CD14-positive monocyte (primary cell): ENCODE data around the gene ACSM2B. TPM values are rescaled to one million over a fixed set of nuclear protein-coding genes. Genes with fewer than 3 reads are reported as not detected.
"Not testable (repeated sequence)": the region's sequence is repeated elsewhere in the genome, so short reads cannot be mapped to it uniquely, and the experiment has no call there.

Source experiments
- DNase-seq, 3 donors: peaks; one replicate each; pipeline ENCODE4 v3.0.0-alpha.2; 2011 to 2022
- H2AFZ ChIP-seq: 2 replicates; pipeline ENCODE4 v1.6.0; 2012; ENCODE audit warnings: mild to moderate bottlenecking, low read depth, low read length, inconsistent platforms; ENCODE audit not compliant: insufficient read depth, poor library complexity, severe bottlenecking
- H3K27ac ChIP-seq, 2 donors: 1 replicate in 1 of 2; 2 replicates in 1 of 2; pipeline ENCODE4 v1.5.1; 2012 to 2013; ENCODE audit warnings: low read length in 2 of 2, control low read depth in 1 of 2, inconsistent platforms in 1 of 2, low read depth in 1 of 2, mild to moderate bottlenecking in 1 of 2
- H3K27me3 ChIP-seq, 2 donors: one replicate each; pipeline versions ENCODE4 v1.6.0 to v1.6.1; 2011 to 2013; ENCODE audit warnings: low read length in 2 of 2; ENCODE audit not compliant: control insufficient read depth in 2 of 2, insufficient read depth in 2 of 2
- H3K36me3 ChIP-seq, 2 donors: replicated peaks in 1 of 2; 1 replicate in 1 of 2; 2 replicates in 1 of 2; pipeline versions ENCODE4 v1.5.1 to v1.6.1; 2012 to 2013; ENCODE audit warnings: low read length in 2 of 2, control low read depth in 1 of 2, inconsistent platforms in 1 of 2, mild to moderate bottlenecking in 1 of 2; ENCODE audit not compliant: insufficient read depth in 2 of 2, control insufficient read depth in 1 of 2
- H3K4me1 ChIP-seq, 2 donors: 1 replicate in 1 of 2; 2 replicates in 1 of 2; pipeline versions ENCODE4 v1.5.1 to v1.6.1; 2012 to 2013; ENCODE audit warnings: low read length in 2 of 2, control low read depth in 1 of 2, inconsistent platforms in 1 of 2, mild to moderate bottlenecking in 1 of 2, moderate library complexity in 1 of 2; ENCODE audit not compliant: insufficient read depth in 2 of 2, control insufficient read depth in 1 of 2
- H3K4me2 ChIP-seq: replicated peaks from 2 replicates; pipeline ENCODE3; 2012; ENCODE audit warnings: low read length, moderate library complexity, mild to moderate bottlenecking; ENCODE audit not compliant: poor library complexity, severe bottlenecking; ENCODE audit errors: extremely low read depth
- H3K4me3 ChIP-seq, 3 experiments: fragments of 200-600 bp in 1 of 3; sonication (generic) in 1 of 3; replicated peaks in 1 of 3; 1 replicate in 2 of 3; 2 replicates in 1 of 3; pipeline ENCODE4 v1.5.1; 2011 to 2013; ENCODE audit warnings: low read length in 3 of 3, mild to moderate bottlenecking in 3 of 3, control low read depth in 2 of 3, low read depth in 2 of 3, inconsistent platforms in 1 of 3, moderate library complexity in 1 of 3
- H3K79me2 ChIP-seq: 2 replicates; pipeline ENCODE4 v1.6.0; 2012; ENCODE audit warnings: mild to moderate bottlenecking, control low read depth, inconsistent platforms, low read length, moderate library complexity; ENCODE audit not compliant: insufficient read depth
- H3K9ac ChIP-seq: 2 replicates; pipeline ENCODE4 v1.6.0; 2017; ENCODE audit warnings: low read length, mild to moderate bottlenecking; ENCODE audit not compliant: insufficient read depth, poor library complexity, severe bottlenecking
- H3K9me3 ChIP-seq, 2 donors: replicated peaks in 1 of 2; 1 replicate in 1 of 2; 2 replicates in 1 of 2; pipeline versions ENCODE4 v1.5.1 to v1.6.1; 2012 to 2013; ENCODE audit warnings: low read length in 2 of 2, control low read depth in 1 of 2; ENCODE audit not compliant: control insufficient read depth in 1 of 2, insufficient read depth in 1 of 2
- H4K20me1 ChIP-seq: 2 replicates; pipeline ENCODE4 v1.6.0; 2012; ENCODE audit warnings: mild to moderate bottlenecking, low read length, control low read depth, moderate library complexity; ENCODE audit not compliant: insufficient read depth
- H3K27ac Mint-ChIP-seq, 7 donors: one replicate each; pipeline ENCODE4 v1.8.0; 2020; ENCODE audit warnings: mild to moderate bottlenecking in 7 of 7, mixed read lengths in 7 of 7, moderate library complexity in 6 of 7, inconsistent platforms in 2 of 7
- H3K27me3 Mint-ChIP-seq, 3 donors: one replicate each; pipeline ENCODE4 v1.8.0; 2021 to 2022; ENCODE audit warnings: low read depth in 3 of 3, mild to moderate bottlenecking in 3 of 3, mixed read lengths in 3 of 3, moderate library complexity in 3 of 3, inconsistent platforms in 1 of 3
- H3K36me3 Mint-ChIP-seq, 2 donors: one replicate each; pipeline ENCODE4 v1.8.0; 2020; ENCODE audit warnings: mixed read lengths in 2 of 2, inconsistent platforms in 1 of 2, mild to moderate bottlenecking in 1 of 2
- H3K4me1 Mint-ChIP-seq: one replicate; pipeline ENCODE4 v1.8.0; 2020; ENCODE audit warnings: mild to moderate bottlenecking, mixed read lengths
- H3K4me3 Mint-ChIP-seq, 2 donors: one replicate each; pipeline ENCODE4 v1.8.0; 2020; ENCODE audit warnings: mild to moderate bottlenecking in 2 of 2, mixed read lengths in 2 of 2, moderate library complexity in 1 of 2
- H3K9me3 Mint-ChIP-seq, 7 donors: one replicate each; pipeline ENCODE4 v1.8.0; 2020 to 2022; ENCODE audit warnings: mixed read lengths in 7 of 7, mild to moderate bottlenecking in 6 of 7, moderate library complexity in 6 of 7, inconsistent platforms in 2 of 7
- WGBS: methylation state at CpG from one replicate; pipeline ENCODE4 v1.1.5; 2013; ENCODE audit warnings: missing lambda C conversion rate; ENCODE audit not compliant: insufficient coverage; 5-methylcytosine and 5-hydroxymethylcytosine counted together
- intact Hi-C, 2 donors: fragments of 100-400 bp; cut with micrococcal nuclease; formaldehyde crosslinking; loops; one replicate each; pipeline versions ENCODE4 v1.15.0 to v1.15.1; 2023
- polyA plus RNA-seq, 3 donors: library from polyadenylated mRNA; depleted of rRNA in 1 of 3; unstranded in 2 of 3; stranded (reverse) in 1 of 3; fragments of 300-500 nt in 2 of 3; fragments of >200 nt in 1 of 3; fragmentation: Illumina TruSeq in 2 of 3; gene quantifications; 1 replicate in 2 of 3; 2 replicates in 1 of 3; pipeline ENCODE4 v1.2.3, GENCODE V29; 2012 to 2021
- small RNA-seq: library from RNA; depleted of rRNA; stranded (forward); fragments of <200 nt; gene quantifications from one replicate; pipeline ENCODE3, GENCODE V24; 2012; ENCODE audit warnings: low read depth; ENCODE audit not compliant: insufficient read length
- TF ChIP-seq, protein P1 (sequence below): fragments of 200-600 bp; IDR thresholded peaks from one replicate; pipeline ENCODE4 v1.8.0; 2022; ENCODE audit warnings: antibody characterized with exemption, mild to moderate bottlenecking

ACSM2B gene
- polyA plus RNA-seq, 3 donors: not detected

DNA sequence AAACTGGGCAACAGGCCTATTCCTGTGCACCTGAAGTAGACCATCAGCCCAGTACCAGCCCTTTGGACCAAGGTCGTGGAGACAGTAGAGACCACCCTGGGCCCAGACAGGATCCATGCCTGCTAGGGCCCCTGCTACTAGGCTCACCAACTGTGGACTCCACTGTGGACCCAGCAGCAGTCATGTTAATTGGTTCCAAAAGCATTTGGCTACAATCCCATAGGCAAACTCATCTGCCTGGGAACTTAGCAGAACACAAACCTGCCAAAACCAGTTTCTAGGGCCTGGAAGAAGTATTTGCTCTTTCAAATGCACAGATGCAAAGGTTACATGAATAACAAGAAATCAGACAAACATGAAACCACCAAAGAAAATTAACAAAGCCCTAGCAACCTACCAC is 71.7 kb downstream of the ACSM2B start:
- H2AFZ ChIP-seq: no peak overlapping the region
- Mint-ChIP-seq H3K27ac (no peak overlapping the region), H3K9me3 (peaks cover 8 to 38% (median 25%) of the 10 kb centered on the region in 7 donors), H3K36me3 (no peaks in the 10 kb centered on the region), H3K4me1 (no peaks in the 10 kb centered on the region), H3K4me3 (no peak overlapping the region), H3K27me3 (peaks cover 0 to 4% (median 1%) of the 10 kb centered on the region in 3 donors)
- intact Hi-C loops: no loop called here
- 70% methylated on average over 1 of the region's 1 CpG for WGBS
- H3K9me3 ChIP-seq: peaks cover 14 to 23% of the 10 kb centered on the region in 2 donors
- no peaks in the 10 kb centered on the region for H3K79me2 ChIP-seq
- no peaks in the 10 kb centered on the region for H3K4me1 ChIP-seq
- no peaks in the 10 kb centered on the region for H3K36me3 ChIP-seq
- H3K27me3 ChIP-seq: no peaks in the 10 kb centered on the region
- H3K4me2 ChIP-seq: no peak overlapping the region
- H3K27ac ChIP-seq: no peak overlapping the region
- H3K4me3 ChIP-seq: no peak overlapping the region
- TF ChIP-seq, protein P1, sequence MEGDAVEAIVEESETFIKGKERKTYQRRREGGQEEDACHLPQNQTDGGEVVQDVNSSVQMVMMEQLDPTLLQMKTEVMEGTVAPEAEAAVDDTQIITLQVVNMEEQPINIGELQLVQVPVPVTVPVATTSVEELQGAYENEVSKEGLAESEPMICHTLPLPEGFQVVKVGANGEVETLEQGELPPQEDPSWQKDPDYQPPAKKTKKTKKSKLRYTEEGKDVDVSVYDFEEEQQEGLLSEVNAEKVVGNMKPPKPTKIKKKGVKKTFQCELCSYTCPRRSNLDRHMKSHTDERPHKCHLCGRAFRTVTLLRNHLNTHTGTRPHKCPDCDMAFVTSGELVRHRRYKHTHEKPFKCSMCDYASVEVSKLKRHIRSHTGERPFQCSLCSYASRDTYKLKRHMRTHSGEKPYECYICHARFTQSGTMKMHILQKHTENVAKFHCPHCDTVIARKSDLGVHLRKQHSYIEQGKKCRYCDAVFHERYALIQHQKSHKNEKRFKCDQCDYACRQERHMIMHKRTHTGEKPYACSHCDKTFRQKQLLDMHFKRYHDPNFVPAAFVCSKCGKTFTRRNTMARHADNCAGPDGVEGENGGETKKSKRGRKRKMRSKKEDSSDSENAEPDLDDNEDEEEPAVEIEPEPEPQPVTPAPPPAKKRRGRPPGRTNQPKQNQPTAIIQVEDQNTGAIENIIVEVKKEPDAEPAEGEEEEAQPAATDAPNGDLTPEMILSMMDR: no peak
- H3K9ac ChIP-seq: no peak overlapping the region
- no peak for DNase-seq
- no peaks in the 10 kb centered on the region for H4K20me1 ChIP-seq

DNA sequence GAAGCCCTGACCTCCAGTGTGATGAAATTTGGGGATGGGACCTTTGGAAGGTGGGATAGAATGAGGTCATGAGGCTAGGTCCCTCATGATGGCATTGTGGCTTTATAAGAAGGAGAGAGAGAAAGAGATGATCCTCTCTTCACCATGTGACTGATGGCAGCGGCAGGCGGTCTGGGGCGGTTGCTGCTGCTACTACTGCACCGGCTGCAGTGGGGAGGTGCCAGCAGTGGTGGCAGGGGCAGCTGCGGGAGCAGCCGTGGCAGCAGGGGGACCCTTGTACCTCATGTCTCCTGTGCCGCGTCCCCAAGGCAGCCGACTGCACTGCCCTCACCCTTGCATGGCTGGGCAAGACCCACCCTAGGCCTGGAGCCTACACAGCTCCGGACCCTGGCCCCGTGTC is 84.7 kb downstream of the ACSM2B start:
- not testable (repeated sequence) for H3K9me3 Mint-ChIP-seq, H3K27me3 Mint-ChIP-seq

DNA sequence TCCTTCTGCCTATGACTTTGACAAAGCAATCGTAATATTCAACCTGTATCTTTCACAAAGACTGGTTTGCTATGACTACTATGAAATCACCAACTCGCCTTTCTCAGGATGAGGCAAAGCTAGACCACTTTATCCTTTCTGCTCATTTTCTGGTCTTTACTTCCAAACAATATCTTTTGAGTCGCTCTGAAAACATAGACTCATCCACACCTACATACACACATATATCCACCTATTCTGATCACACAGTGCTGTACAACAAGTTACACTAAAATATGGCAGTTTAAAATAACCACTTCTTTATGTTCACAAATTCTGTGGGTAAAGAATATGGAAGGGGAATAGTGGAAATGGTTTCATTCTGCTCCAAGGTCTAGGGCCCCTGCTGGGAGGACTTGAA is 85.2 kb downstream of the ACSM2B start:
- H3K9ac ChIP-seq, H3K4me3 Mint-ChIP-seq, H3K27ac ChIP-seq, H3K4me1 ChIP-seq, H3K4me2 ChIP-seq, intact Hi-C loops, H2AFZ ChIP-seq, H3K4me1 Mint-ChIP-seq, H3K27ac Mint-ChIP-seq, H3K9me3 ChIP-seq, H3K4me3 ChIP-seq, DNase-seq, H3K27me3 ChIP-seq, H4K20me1 ChIP-seq, H3K9me3 Mint-ChIP-seq, H3K36me3 ChIP-seq, H3K27me3 Mint-ChIP-seq, H3K36me3 Mint-ChIP-seq, H3K79me2 ChIP-seq: not testable (repeated sequence)
- no CpG with 5 or more reads among the region's 3 CpGs for WGBS

More for the DNA sequence above, 84.7 kb downstream of the ACSM2B start:
- intact Hi-C loops, H3K36me3 Mint-ChIP-seq, H3K4me2 ChIP-seq, H3K4me1 ChIP-seq, H3K4me3 ChIP-seq, H2AFZ ChIP-seq, H3K27ac Mint-ChIP-seq, H3K27me3 ChIP-seq, H3K4me1 Mint-ChIP-seq, H3K36me3 ChIP-seq, H3K79me2 ChIP-seq, H3K4me3 Mint-ChIP-seq, H3K9me3 ChIP-seq, DNase-seq, H3K9ac ChIP-seq, H4K20me1 ChIP-seq, H3K27ac ChIP-seq: not testable (repeated sequence)
- WGBS: no CpG with 5 or more reads among the region's 11 CpGs

Small RNA genes lying within 50 kb of the gene (small RNA-seq; reads per million reads assigned to genes)
- gene AC141273.3: not detected

Other genes with a start within 250 kb of the ACSM2B start
- gene GP2, start 248.9 kb downstream of the ACSM2B start, polyA plus RNA-seq: not detected
- not detected for gene UMOD, start 223.7 kb downstream of the ACSM2B start, polyA plus RNA-seq
- not detected for gene PDILT, start 171.6 kb downstream of the ACSM2B start, polyA plus RNA-seq
- under 1 TPM; 0.05 to 0.33 (median 0.24) TPM for gene ACSM5, start 166.8 kb downstream of the ACSM2B start, polyA plus RNA-seq
- gene ACSM2A, start 124.8 kb downstream of the ACSM2B start, polyA plus RNA-seq: not detected
- under 1 TPM in 2 of 3 donors, not detected in 1; 0.26 to 0.27 TPM for gene ACSM1, start 121.3 kb upstream of the ACSM2B start, polyA plus RNA-seq
- 10 to 100 TPM; 16.1 to 32.2 (median 23.5) TPM for gene THUMPD1, start 165.5 kb upstream of the ACSM2B start, polyA plus RNA-seq
- 1 to 10 TPM; 1.6 to 5.1 (median 1.9) TPM for gene ACSM3, start 187.6 kb upstream of the ACSM2B start, polyA plus RNA-seq
- gene ERI2, start 230.1 kb upstream of the ACSM2B start, polyA plus RNA-seq: 10 to 100 TPM in 2 of 3 donors, 1 to 10 TPM in 1; 4.0 to 10.5 (median 10.4) TPM
- 1 to 10 TPM in 1 of 3 donors, under 1 TPM in 2; 0.52 to 1.4 (median 0.55) TPM for gene REXO5, start 230.2 kb upstream of the ACSM2B start, polyA plus RNA-seq